Parathyroid adenoma (tissue), 2 donors: ENCODE data around the gene KIF25.
"Not testable (repeated sequence)": the region's sequence is repeated elsewhere in the genome, so short reads cannot be mapped to it uniquely, and the experiment has no call there.

ENCODE experiments used
- H2AFZ ChIP-seq: fragments of 300-600 bp; sonication (generic); one replicate; pipeline ENCODE4 v1.7.0; 2017; ENCODE audit warnings: antibody characterized with exemption, mild to moderate bottlenecking
- H3K27ac ChIP-seq: fragments of 300-600 bp; sonication (generic); one replicate; pipeline ENCODE4 v1.7.0; 2017
- H3K27me3 ChIP-seq: fragments of 300-600 bp; sonication (generic); one replicate; pipeline ENCODE4 v1.7.0; 2017; ENCODE audit warnings: low read length; ENCODE audit not compliant: control insufficient read depth, insufficient read depth
- H3K36me3 ChIP-seq: fragments of 300-600 bp; sonication (generic); one replicate; pipeline ENCODE4 v1.7.0; 2017; ENCODE audit warnings: low read length; ENCODE audit not compliant: control insufficient read depth, insufficient read depth
- H3K4me1 ChIP-seq: fragments of 300-600 bp; sonication (generic); one replicate; pipeline ENCODE4 v1.7.0; 2017; ENCODE audit warnings: control low read depth
- H3K4me2 ChIP-seq: fragments of 300-600 bp; sonication (generic); one replicate; pipeline ENCODE4 v1.7.0; 2017; ENCODE audit warnings: low read length
- H3K4me3 ChIP-seq: fragments of 300-600 bp; sonication (generic); one replicate; pipeline ENCODE4 v1.7.0; 2017; ENCODE audit warnings: low read depth, low read length
- H3K79me2 ChIP-seq: fragments of 300-600 bp; sonication (generic); one replicate; pipeline ENCODE4 v1.7.0; 2017; ENCODE audit warnings: control low read depth
- H3K9ac ChIP-seq: fragments of 300-600 bp; sonication (generic); one replicate; pipeline ENCODE4 v1.7.0; 2017; ENCODE audit warnings: mild to moderate bottlenecking
- H3K9me3 ChIP-seq: fragments of 300-600 bp; sonication (generic); one replicate; pipeline ENCODE4 v1.7.0; 2017; ENCODE audit warnings: low read length; ENCODE audit not compliant: control insufficient read depth
- TF ChIP-seq, protein P1 (sequence below): fragments of 300-600 bp; sonication (generic); IDR thresholded peaks from one replicate; pipeline ENCODE4 v1.7.0; 2017; ENCODE audit warnings: antibody characterized with exemption, mild to moderate bottlenecking
- donor health status: primary hyperparathyroidism.

The KIF25 gene

DNA sequence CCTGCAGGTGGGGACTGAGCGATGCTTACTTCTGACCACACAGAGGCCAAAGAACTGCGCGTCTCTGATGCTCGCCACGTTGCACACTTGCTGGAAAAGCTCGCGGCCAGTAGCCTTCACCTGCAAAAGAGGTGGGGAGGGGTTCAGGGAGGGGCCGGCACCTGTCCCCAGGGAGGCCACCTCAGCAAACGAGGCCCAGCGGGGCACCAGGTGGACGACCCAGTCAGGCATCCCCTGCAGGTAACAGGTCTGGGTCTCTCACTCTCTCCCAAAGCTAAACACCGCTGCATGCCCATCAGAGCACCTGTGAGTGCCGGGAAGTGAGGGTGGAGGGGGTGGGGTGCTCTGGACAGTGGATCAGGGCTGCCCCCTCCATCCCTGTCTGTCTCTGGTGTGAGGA, 77.7 kb downstream of the KIF25 start:
- no peak overlapping the region for H3K4me2 ChIP-seq
- no peak overlapping the region for H3K4me3 ChIP-seq
- TF ChIP-seq, protein P1, sequence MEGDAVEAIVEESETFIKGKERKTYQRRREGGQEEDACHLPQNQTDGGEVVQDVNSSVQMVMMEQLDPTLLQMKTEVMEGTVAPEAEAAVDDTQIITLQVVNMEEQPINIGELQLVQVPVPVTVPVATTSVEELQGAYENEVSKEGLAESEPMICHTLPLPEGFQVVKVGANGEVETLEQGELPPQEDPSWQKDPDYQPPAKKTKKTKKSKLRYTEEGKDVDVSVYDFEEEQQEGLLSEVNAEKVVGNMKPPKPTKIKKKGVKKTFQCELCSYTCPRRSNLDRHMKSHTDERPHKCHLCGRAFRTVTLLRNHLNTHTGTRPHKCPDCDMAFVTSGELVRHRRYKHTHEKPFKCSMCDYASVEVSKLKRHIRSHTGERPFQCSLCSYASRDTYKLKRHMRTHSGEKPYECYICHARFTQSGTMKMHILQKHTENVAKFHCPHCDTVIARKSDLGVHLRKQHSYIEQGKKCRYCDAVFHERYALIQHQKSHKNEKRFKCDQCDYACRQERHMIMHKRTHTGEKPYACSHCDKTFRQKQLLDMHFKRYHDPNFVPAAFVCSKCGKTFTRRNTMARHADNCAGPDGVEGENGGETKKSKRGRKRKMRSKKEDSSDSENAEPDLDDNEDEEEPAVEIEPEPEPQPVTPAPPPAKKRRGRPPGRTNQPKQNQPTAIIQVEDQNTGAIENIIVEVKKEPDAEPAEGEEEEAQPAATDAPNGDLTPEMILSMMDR = no peak
- H2AFZ ChIP-seq = no peak overlapping the region
- H3K36me3 ChIP-seq = no peaks in the 10 kb centered on the region
- H3K79me2 ChIP-seq = no peaks in the 10 kb centered on the region
- no peaks in the 10 kb centered on the region for H3K27me3 ChIP-seq
- no peak overlapping the region for H3K9ac ChIP-seq
- no peaks in the 10 kb centered on the region for H3K9me3 ChIP-seq
- no peak overlapping the region for H3K27ac ChIP-seq
- no peaks in the 10 kb centered on the region for H3K4me1 ChIP-seq

DNA sequence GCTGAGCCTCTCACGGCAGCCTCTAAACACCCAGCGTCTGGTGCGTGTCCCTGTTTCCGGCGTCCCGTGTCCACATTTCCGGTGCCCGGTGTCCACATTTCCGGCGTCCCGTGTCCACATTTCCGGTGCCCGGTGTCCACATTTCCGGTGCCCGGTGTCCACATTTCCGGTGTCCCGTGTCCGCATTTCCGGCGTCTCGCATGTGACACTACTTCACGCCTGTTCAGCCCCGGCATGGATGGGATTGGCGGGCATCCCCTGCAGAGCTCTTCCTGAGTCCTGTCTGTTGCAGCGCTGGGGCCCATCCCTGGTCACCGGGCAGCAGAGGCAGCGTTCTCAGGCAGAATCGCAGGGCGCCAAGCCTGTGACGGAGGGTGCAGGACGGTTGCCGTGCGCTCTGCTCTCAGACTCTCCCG, 78.3 kb downstream of the KIF25 start:
- Histone ChIP-seq H3K27ac (no peak overlapping the region), H3K9me3 (no peaks in the 10 kb centered on the region), H3K4me2 (no peak overlapping the region), H3K27me3 (no peaks in the 10 kb centered on the region), H3K4me3 (no peak overlapping the region), H3K4me1 (no peaks in the 10 kb centered on the region), H3K36me3 (no peaks in the 10 kb centered on the region), H3K9ac (no peak overlapping the region), H2AFZ (no peak overlapping the region), H3K79me2 (no peaks in the 10 kb centered on the region)
- TF ChIP-seq, protein P1 = no peak

DNA sequence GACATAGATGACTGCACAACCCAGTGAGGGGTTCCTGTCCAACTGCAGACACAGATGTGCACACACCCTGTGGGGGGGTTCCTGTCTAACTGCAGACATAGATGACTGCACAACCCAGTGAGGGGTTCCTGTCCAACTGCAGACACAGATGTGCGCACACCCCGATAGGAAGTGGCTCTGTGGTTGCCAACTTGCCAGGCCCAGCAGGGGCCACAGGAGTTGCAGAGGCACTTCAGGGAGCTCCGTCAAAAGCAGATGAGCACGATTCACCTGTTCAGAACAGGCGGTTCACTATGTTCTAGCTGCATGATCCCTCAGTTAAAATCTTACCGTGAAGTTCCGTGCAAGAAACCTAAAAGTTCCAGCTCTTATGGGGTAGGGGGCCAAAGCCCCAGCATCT, 79.9 kb downstream of the KIF25 start:
- not testable (repeated sequence) for H3K4me1 ChIP-seq, H3K9ac ChIP-seq, H3K79me2 ChIP-seq, H3K4me3 ChIP-seq, H3K27me3 ChIP-seq, H3K36me3 ChIP-seq, H2AFZ ChIP-seq, H3K4me2 ChIP-seq, H3K9me3 ChIP-seq, H3K27ac ChIP-seq

DNA sequence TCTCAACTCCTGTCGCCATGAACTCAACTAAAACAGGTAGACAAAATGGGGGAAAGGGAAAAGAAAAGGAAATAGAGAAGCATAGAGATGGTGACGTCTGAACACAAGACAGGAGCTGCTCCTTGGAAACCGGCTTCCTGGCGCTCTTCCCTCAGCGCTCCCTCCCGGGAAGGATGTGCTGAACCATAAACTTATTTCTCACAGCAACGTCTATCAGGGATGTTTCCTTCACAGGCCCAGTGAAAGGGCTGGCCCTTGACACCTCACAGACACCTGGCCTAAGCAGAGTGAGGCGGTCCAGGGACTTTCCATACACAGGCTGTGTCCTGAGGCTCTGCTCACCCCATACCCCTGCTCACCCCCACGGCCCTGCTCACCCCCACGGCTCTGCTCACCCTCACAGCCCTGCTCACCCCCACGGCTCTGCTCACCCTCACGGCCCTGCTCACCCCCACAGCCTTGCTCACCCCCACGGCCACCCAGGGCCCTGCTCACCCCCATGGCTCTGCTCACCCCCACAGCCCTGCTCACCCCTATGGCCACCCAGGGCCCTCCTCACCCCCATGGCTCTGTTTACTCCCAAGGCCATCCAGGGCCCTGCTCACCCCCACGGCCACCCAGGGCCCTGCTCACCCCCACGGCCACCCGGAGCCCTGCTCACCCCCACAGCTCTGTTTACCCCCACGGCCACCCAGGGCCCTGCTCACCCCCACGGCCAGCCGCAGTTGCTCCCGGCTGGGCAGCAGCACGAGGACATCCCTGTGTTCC, 80.9 kb downstream of the KIF25 start:
- Histone ChIP-seq H3K9me3 (no peaks in the 10 kb centered on the region), H3K79me2 (no peaks in the 10 kb centered on the region), H3K4me1 (no peaks in the 10 kb centered on the region), H3K9ac (no peak overlapping the region), H3K36me3 (no peaks in the 10 kb centered on the region), H3K4me2 (no peak overlapping the region), H3K27ac (no peak overlapping the region), H3K4me3 (no peak overlapping the region), H2AFZ (no peak overlapping the region), H3K27me3 (no peaks in the 10 kb centered on the region)
- TF ChIP-seq, protein P1 = no peak

DNA sequence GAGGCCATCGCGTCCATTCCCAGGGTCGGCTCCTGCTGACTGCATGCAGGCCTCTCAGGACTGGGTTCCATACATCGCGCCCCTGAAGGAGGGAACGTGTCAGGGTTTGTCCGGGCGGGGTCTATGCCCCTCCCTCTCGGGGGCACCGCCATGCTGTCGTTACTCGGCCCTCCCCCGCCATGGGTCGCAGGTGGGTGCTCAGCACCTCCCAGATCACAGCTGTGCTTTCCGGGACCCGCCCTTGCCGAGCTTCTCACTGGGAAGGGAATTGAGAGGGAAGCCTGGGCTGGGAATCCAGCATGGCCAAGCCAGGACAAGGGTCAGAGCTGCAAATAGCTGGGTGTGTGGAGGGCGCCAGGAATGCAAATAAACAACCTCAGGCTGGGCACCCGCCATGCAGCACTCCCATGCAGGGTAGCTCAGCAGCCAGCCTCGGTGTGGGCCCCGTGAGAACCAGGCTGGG, 81.5 kb downstream of the KIF25 start, which contains the start of gene FRMD1:
FRMD1 (minus strand) TSS at position 270 of the 463 bp plus-strand sequence; CDS start at position 152, 118 bp downstream.
- Histone ChIP-seq H2AFZ (no peak within 1 kb of the TSS), H3K27ac (no peak within 1 kb of the TSS), H3K4me2 (no peak within 1 kb of the TSS), H3K9ac (no peak within 1 kb of the TSS), H3K27me3 (no peaks in the 10 kb centered on the region), H3K4me3 (no peak within 1 kb of the TSS), H3K9me3 (no peaks in the 10 kb centered on the region), H3K4me1 (no peaks in the 10 kb centered on the region), H3K36me3 (no peaks in the 10 kb centered on the region), H3K79me2 (no peaks in the 10 kb centered on the region)
- TF ChIP-seq, protein P1 = no peak
